Fibroblast of pulmonary artery (primary cell): ENCODE measurements around the gene COL6A2.

Experiments
- DNase-seq: peaks from one replicate; pipeline ENCODE4 v3.0.0-alpha.2; 2010; ENCODE audit warnings: low read depth
- H3K4me3 ChIP-seq: replicated peaks from 2 replicates; pipeline ENCODE4 v1.5.1; 2011; ENCODE audit warnings: low read depth, mild to moderate bottlenecking, control low read depth, low read length, moderate library complexity
- CTCF ChIP-seq: IDR thresholded peaks from 2 replicates; pipeline ENCODE4 v1.5.1; 2011; ENCODE audit warnings: mild to moderate bottlenecking, control low read depth, low read length, inconsistent platforms; ENCODE audit errors: missing control alignments

COL6A2 gene

DNA sequence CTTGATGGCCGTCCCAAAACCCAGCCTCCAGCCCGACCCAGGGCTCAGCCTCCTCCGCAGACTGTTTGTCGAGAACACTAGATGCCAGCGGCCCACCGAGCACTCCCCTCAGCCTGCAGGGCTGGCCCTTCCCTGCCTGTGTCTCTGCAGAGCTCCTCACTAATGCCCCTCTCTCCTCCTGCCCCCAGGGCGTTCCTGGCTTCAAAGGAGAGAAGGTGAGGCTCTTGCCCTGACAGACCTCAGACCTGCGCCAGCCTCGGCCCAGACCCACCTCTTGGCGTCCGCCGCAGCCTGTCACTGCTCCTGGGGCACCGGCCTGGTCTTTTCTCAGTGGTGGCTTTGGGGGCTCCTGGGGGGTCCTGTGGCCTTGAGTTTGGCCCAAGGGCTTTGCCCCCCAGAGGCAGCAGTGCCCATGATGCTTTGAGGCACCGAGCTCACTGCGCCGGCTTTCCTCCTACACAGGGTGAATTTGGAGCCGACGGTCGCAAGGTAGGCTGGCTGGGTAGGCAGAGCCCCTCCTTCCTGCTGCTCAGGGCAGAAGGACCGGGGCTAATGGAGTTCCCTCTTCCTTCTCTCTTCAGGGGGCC, 18.4 kb downstream of the COL6A2 start:
- no peak for DNase-seq
- no peak overlapping the region for H3K4me3 ChIP-seq
- no peak for TF ChIP-seq CTCF

- no peak overlapping the region for H3K4me3 ChIP-seq
- DNase-seq, result no peak
- no peak for TF ChIP-seq CTCF
These were observed 19.1 kb downstream of the COL6A2 start for GRCh38 chr21:46116776-46117585.

DNA sequence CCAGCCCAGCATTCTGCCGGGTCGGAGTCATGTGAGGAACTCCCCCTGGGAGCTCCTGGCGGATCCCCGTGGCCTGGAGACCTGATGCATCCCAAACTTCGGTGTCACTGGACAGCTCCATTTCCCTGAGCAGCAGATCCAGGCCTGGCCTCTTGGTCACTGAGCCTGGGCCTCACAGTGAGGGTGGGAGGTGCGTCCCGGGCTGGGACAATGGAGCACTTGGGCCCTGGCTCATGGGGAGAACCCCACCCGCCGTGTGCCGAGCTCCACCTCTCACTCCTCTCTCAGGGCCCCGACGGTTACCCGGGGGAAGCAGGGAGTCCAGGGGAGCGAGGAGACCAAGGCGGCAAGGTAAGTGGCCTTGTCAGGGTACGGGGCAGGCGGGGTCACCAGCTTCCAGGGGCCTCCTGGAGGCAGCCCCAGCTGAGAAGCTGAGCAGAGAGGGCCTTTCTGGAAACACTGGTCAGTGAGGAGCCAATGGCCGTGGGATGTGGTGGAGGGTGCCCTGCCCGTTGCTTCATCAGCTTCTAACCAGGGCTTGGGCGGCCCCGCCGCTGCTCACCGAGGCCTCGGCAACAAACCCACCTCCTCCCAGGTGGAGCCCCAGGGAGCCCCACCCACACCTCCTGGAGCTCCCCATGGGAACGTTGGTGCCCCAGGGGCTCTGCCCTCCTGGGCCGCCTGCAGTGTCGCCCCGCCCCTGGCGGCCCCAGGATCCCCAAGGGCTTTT, 19.8 kb downstream of the COL6A2 start:
- H3K4me3 ChIP-seq, result no peak overlapping the region
- DNase-seq, result no peak
- no peak for TF ChIP-seq CTCF

DNA sequence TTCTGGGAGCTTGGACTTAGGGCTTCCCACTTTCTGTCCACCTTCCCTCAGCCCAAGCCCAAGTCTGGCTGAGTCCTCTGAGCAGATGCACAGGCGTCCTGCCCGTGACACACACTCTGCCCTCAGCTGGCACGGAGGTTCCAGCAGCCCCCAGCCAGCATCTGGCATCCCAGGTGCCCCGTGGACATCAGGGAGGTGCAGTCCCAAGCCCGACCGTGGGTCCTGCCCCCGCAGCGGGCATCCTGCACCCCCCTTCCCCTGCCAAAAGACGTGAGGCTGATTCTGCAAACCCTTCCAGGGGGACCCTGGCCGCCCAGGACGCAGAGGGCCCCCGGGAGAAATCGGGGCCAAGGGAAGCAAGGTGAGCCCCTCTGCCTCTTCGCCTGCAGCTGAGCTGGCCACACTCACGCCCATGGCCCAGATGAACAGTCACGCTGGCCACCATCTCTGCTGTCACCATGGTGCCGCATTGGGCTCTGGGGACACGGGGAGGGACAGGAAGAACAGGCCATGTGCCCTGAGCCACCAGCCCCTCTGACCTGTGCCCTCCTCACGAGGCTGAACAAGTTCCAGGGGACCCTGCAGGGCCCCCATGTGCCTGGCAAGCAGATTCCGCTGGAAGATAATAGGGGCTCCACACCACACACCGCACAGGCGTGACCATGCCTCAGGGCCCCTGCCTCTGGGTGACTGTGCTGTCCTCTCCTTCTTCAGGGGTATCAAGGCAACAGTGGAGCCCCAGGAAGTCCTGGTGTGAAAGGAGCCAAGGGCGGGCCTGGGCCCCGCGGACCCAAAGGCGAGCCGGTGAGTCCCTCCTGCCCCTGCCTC, 20.6 kb downstream of the COL6A2 start:
- no peak overlapping the region for H3K4me3 ChIP-seq
- TF ChIP-seq CTCF, result no peak
- no peak for DNase-seq

DNA sequence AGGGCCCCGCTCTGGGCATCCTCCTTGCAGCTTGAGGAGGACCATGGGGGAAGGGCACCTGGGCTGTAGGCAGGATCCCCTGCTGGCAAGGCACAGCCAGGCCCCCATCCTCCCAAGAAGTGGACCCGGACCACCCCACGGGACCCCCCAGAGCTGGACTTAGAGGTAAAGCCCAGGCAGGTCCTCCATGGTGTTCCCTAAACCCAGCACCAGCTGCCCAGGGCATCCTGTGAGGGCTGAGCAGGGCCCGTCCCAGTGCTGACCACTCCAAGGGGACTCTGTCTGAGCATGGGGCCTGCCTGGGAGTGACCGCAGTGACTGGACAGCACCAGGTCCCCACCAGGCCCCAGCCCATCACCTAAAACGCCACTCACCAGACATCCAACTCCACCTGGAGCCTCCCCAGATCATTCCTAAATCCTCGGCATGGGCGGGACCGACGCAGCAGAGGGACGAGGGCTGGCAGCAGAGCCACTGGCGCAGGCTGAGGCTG, 21.3 kb downstream of the COL6A2 start:
- no peak for TF ChIP-seq CTCF
- no peak for DNase-seq
- no peak overlapping the region for H3K4me3 ChIP-seq

- no peak overlapping the region for H3K4me3 ChIP-seq
- no peak for TF ChIP-seq CTCF
- no peak for DNase-seq
These were observed 21.8 kb downstream of the COL6A2 start for GRCh38 chr21:46119637-46120271.
